ENCODE results near the gene NRDE2. TPM values are rescaled to one million over a fixed set of nuclear protein-coding genes. Genes with fewer than 3 reads are reported as not detected.

The NRDE2 gene
- 10 to 100 TPM; 29.6 to 36.8 TPM for total RNA-seq
- 10 to 100 TPM in 1 of 3 donors, 1 to 10 TPM in 2; 5.5 to 10.2 (median 8.4) TPM for polyA plus RNA-seq
- total RNA-seq = 37.3 to 52.5 (median 42.7) reads per million in 6 experiments

- Mint-ChIP-seq H3K4me3 (peak within 1 kb of the TSS; percentile 89 to 96 (median 94)), H3K4me1 (peaks cover 13 to 37% (median 36%) of the 10 kb centered on the region in 4 donors), H3K36me3 (peaks cover 0 to 4% (median 0%) of the 10 kb centered on the region in 3 donors), H3K27ac (peak within 1 kb of the TSS; percentile 93 to 98 (median 96)), H3K9me3 (no peaks in the 10 kb centered on the region), H3K27me3 (peaks cover 0 to 16% (median 5%) of the 10 kb centered on the region in 5 donors)
- POLR2A ChIA-PET = interaction anchor here (0.6 to 3.0 kb wide), 5 partner anchors 12 to 162 kb away, joined by 3 to 38 read pairs (median 5); partner anchors contain the start of gene CALM1
- DNase-seq = peak; percentile 81 to 97 (median 86)
- peak; percentile 95 to 96 for ATAC-seq
These were observed at the start of gene NRDE2 for GRCh38 chr14:90331497-90332270. NRDE2 (minus strand) TSS chr14:90331941; CDS start chr14:90331904, 37 bp downstream.

GRCh38 chr14:90381011-90381786 lies 49.5 kb upstream of the NRDE2 start:
- Mint-ChIP-seq H3K27me3 (no peaks in the 10 kb centered on the region), H3K9me3 (no peaks in the 10 kb centered on the region), H3K27ac (peak overlapping the region in 3 of 10 donors; percentile 68), H3K4me3 (peak overlapping the region in 4 of 10 donors; percentile 5 to 35 (median 18)), H3K36me3 (no peaks in the 10 kb centered on the region), H3K4me1 (peaks cover 0 to 25% (median 18%) of the 10 kb centered on the region in 4 donors)
- DNase-seq (peak in 1 of 10 donors; percentile 17), ATAC-seq (no peak)
- POLR2A ChIA-PET = interaction anchor here (1.1 to 12.6 kb wide), 4 partner anchors 10 to 50 kb away, joined by 3 to 689 read pairs (median 25); partner anchors contain the start of genes CALM1 and NRDE2

GRCh38 chr14:90379106-90379505 lies 47.4 kb upstream of the NRDE2 start:
- peak overlapping the region in 4 of 10 donors; percentile 18 to 66 (median 38) for H3K27ac Mint-ChIP-seq
- H3K4me1 Mint-ChIP-seq = peaks cover 0 to 11% (median 5%) of the 10 kb centered on the region in 4 donors
- no peaks in the 10 kb centered on the region for H3K27me3 Mint-ChIP-seq
- no peak for ATAC-seq
- no peaks in the 10 kb centered on the region for H3K9me3 Mint-ChIP-seq
- H3K4me3 Mint-ChIP-seq = no peak overlapping the region
- DNase-seq = no peak
- H3K36me3 Mint-ChIP-seq = no peaks in the 10 kb centered on the region
- POLR2A ChIA-PET = interaction anchor here (0.7 to 12.6 kb wide), 2 partner anchors 22 to 971 kb away, joined by 3 to 689 read pairs; partner anchors contain the start of gene CALM1

- Mint-ChIP-seq H3K4me3 (no peak overlapping the region), H3K36me3 (no peaks in the 10 kb centered on the region), H3K9me3 (no peaks in the 10 kb centered on the region), H3K27ac (peak overlapping the region in 1 of 10 donors; percentile 51), H3K27me3 (no peaks in the 10 kb centered on the region), H3K4me1 (peaks cover 0 to 11% (median 4%) of the 10 kb centered on the region in 4 donors)
- DNase-seq (no peak), ATAC-seq (no peak)
- POLR2A ChIA-PET = interaction anchor here (12.6 kb wide), 1 partner anchor 23 kb away, joined by 689 read pairs; the partner anchor contains the start of gene CALM1
These were observed 46.5 kb upstream of the NRDE2 start for GRCh38 chr14:90378249-90378648.

- H3K36me3 Mint-ChIP-seq = no peaks in the 10 kb centered on the region
- peaks cover 0 to 10% (median 4%) of the 10 kb centered on the region in 4 donors for H3K4me1 Mint-ChIP-seq
- ATAC-seq (no peak), DNase-seq (no peak)
- no peak overlapping the region for H3K27ac Mint-ChIP-seq
- no peak overlapping the region for H3K4me3 Mint-ChIP-seq
- H3K27me3 Mint-ChIP-seq = no peaks in the 10 kb centered on the region
- POLR2A ChIA-PET = no interaction called here
- H3K9me3 Mint-ChIP-seq = no peaks in the 10 kb centered on the region
These were observed 44.2 kb upstream of the NRDE2 start for GRCh38 chr14:90375934-90376333.

- ATAC-seq = no peak
- peaks cover 0 to 6% (median 0%) of the 10 kb centered on the region in 4 donors for H3K4me1 Mint-ChIP-seq
- H3K4me3 Mint-ChIP-seq = no peak overlapping the region
- no peaks in the 10 kb centered on the region for H3K27me3 Mint-ChIP-seq
- DNase-seq = no peak
- H3K27ac Mint-ChIP-seq = no peak overlapping the region
- POLR2A ChIA-PET = interaction anchor here (0.7 to 2.1 kb wide), 4 partner anchors 22 to 999 kb away, joined by 3 to 9 read pairs (median 4); partner anchors contain the start of gene CALM1
- H3K36me3 Mint-ChIP-seq = no peaks in the 10 kb centered on the region
- H3K9me3 Mint-ChIP-seq = no peaks in the 10 kb centered on the region
These were observed 43.1 kb upstream of the NRDE2 start for GRCh38 chr14:90374813-90375212.

- Mint-ChIP-seq H3K4me1 (peaks cover 0 to 8% (median 2%) of the 10 kb centered on the region in 4 donors), H3K36me3 (no peaks in the 10 kb centered on the region), H3K9me3 (no peaks in the 10 kb centered on the region), H3K4me3 (no peak overlapping the region), H3K27ac (no peak overlapping the region), H3K27me3 (no peaks in the 10 kb centered on the region)
- ATAC-seq (no peak), DNase-seq (no peak)
- POLR2A ChIA-PET = interaction anchor here (0.6 to 2.1 kb wide), 2 partner anchors 23 to 663 kb away, joined by 3 to 9 read pairs; partner anchors contain the start of gene CALM1
These were observed 42.1 kb upstream of the NRDE2 start for GRCh38 chr14:90373887-90374286.

- POLR2A ChIA-PET = interaction anchor here (1.0 to 2.8 kb wide), 5 partner anchors 11 to 328 kb away, joined by 3 to 12 read pairs (median 5); partner anchors contain the start of gene CALM1
- H3K27ac Mint-ChIP-seq = no peak overlapping the region
- ATAC-seq = peak; percentile 98 to 100
- DNase-seq = peak in 4 of 10 donors; percentile 5 to 55 (median 47)
- peaks cover 0 to 8% (median 2%) of the 10 kb centered on the region in 4 donors for H3K4me1 Mint-ChIP-seq
- no peaks in the 10 kb centered on the region for H3K9me3 Mint-ChIP-seq
- H3K36me3 Mint-ChIP-seq = no peaks in the 10 kb centered on the region
- no peaks in the 10 kb centered on the region for H3K27me3 Mint-ChIP-seq
- no peak overlapping the region for H3K4me3 Mint-ChIP-seq
These were observed 37.4 kb upstream of the NRDE2 start for GRCh38 chr14:90368946-90369721.

- Mint-ChIP-seq H3K36me3 (no peaks in the 10 kb centered on the region), H3K27ac (peak overlapping the region in 1 of 10 donors; percentile 51), H3K4me1 (no peaks in the 10 kb centered on the region), H3K9me3 (no peaks in the 10 kb centered on the region), H3K4me3 (no peak overlapping the region), H3K27me3 (peaks cover 0 to 9% (median 3%) of the 10 kb centered on the region in 5 donors)
- ATAC-seq (no peak), DNase-seq (no peak)
- POLR2A ChIA-PET = no interaction called here
These were observed 30.8 kb upstream of the NRDE2 start for GRCh38 chr14:90362558-90362896.

- no peaks in the 10 kb centered on the region for H3K9me3 Mint-ChIP-seq
- ATAC-seq (no peak), DNase-seq (no peak)
- peaks cover 0 to 11% (median 3%) of the 10 kb centered on the region in 5 donors for H3K27me3 Mint-ChIP-seq
- H3K4me1 Mint-ChIP-seq = no peaks in the 10 kb centered on the region
- no peaks in the 10 kb centered on the region for H3K36me3 Mint-ChIP-seq
- peak overlapping the region in 1 of 10 donors; percentile 51 for H3K27ac Mint-ChIP-seq
- POLR2A ChIA-PET = no interaction called here
- H3K4me3 Mint-ChIP-seq = no peak overlapping the region
These were observed 30.3 kb upstream of the NRDE2 start for GRCh38 chr14:90361865-90362557.

GRCh38 chr14:90358359-90358758 lies 26.6 kb upstream of the NRDE2 start:
- H3K27ac Mint-ChIP-seq = no peak overlapping the region
- no peaks in the 10 kb centered on the region for H3K9me3 Mint-ChIP-seq
- ATAC-seq (no peak), DNase-seq (no peak)
- peaks cover 0 to 25% (median 9%) of the 10 kb centered on the region in 5 donors for H3K27me3 Mint-ChIP-seq
- H3K4me3 Mint-ChIP-seq = no peak overlapping the region
- H3K36me3 Mint-ChIP-seq = no peaks in the 10 kb centered on the region
- POLR2A ChIA-PET = interaction anchor here (1.1 kb wide), 1 partner anchor 10 kb away, joined by 3 read pairs; no protein-coding TSS in a partner anchor
- H3K4me1 Mint-ChIP-seq = no peaks in the 10 kb centered on the region
